B cell (primary cell): ENCODE data around the gene ENTREP3. TPM values are rescaled to one million over a fixed set of nuclear protein-coding genes. Genes with fewer than 3 reads are reported as not detected.

Experiments
- ATAC-seq: fragments of 200-7000 bp; cut with Tn5 transposase; one replicate; pipeline ENCODE4 v1.10.0; 2021; ENCODE audit warnings: low read depth, mild to moderate bottlenecking, moderate number of reproducible peaks, moderate library complexity
- CTCF ChIA-PET: fragments of 350-600 bp; sonication (Branson Sonifier 250); formaldehyde crosslinking; loops from one replicate; lab custom pipeline; 2021; ENCODE audit warnings: antibody characterized with exemption, inconsistent platforms; lab: Charles Lee
- POLR2A ChIA-PET: fragments of 350-600 bp; sonication (Branson Sonifier 250); formaldehyde crosslinking; loops from one replicate; lab custom pipeline; 2021; ENCODE audit warnings: antibody characterized with exemption; lab: Charles Lee
- DNase-seq: peaks from one replicate; pipeline ENCODE4 v3.0.0; 2013
- H2AFZ ChIP-seq: 2 replicates; pipeline ENCODE4 v1.6.1; 2012; ENCODE audit warnings: mild to moderate bottlenecking, low read depth, low read length; ENCODE audit not compliant: insufficient read depth, poor library complexity, severe bottlenecking
- H3K27ac ChIP-seq, 2 donors: 1 replicate in 1 of 2; 2 replicates in 1 of 2; pipeline ENCODE4 v1.5.1; 2012 to 2013; ENCODE audit warnings: low read length in 2 of 2, mild to moderate bottlenecking in 2 of 2, moderate library complexity in 1 of 2
- H3K27me3 ChIP-seq, 4 experiments: fragments of 200-600 bp in 1 of 4; sonication (generic) in 1 of 4; replicated peaks in 1 of 4; 1 replicate in 2 of 4; 2 replicates in 2 of 4; pipeline versions ENCODE4 v1.6.1 to v1.7.0; 2013 to 2016; ENCODE audit warnings: low read length in 3 of 4, mild to moderate bottlenecking in 2 of 4, mixed read lengths in 1 of 4, moderate library complexity in 1 of 4; ENCODE audit not compliant: insufficient read depth in 4 of 4, control insufficient read depth in 3 of 4; ENCODE audit errors: control extremely low read depth in 1 of 4
- H3K36me3 ChIP-seq, 2 experiments: replicated peaks in 1 of 2; 1 replicate in 1 of 2; 2 replicates in 1 of 2; pipeline versions ENCODE4 v1.6.1 to v1.7.1; 2013; ENCODE audit warnings: low read length in 1 of 2; ENCODE audit not compliant: insufficient read depth in 2 of 2, control insufficient read depth in 1 of 2; ENCODE audit errors: control extremely low read depth in 1 of 2, extremely low read depth in 1 of 2
- H3K4me1 ChIP-seq, 2 donors: fragments of 200-600 bp in 1 of 2; sonication (generic) in 1 of 2; 1 replicate in 1 of 2; 2 replicates in 1 of 2; pipeline versions ENCODE4 v1.5.1 to v1.6.1; 2013 to 2017; ENCODE audit warnings: low read length in 2 of 2; ENCODE audit not compliant: control insufficient read depth in 2 of 2, insufficient read depth in 2 of 2
- H3K4me2 ChIP-seq: replicated peaks from 2 replicates; pipeline ENCODE3; 2012; ENCODE audit warnings: mild to moderate bottlenecking, low read depth, low read length; ENCODE audit not compliant: poor library complexity, severe bottlenecking
- H3K4me3 ChIP-seq, 5 experiments: fragments of 200-600 bp in 1 of 5; sonication (generic) in 1 of 5; 1 replicate in 3 of 5; 2 replicates in 2 of 5; pipeline versions ENCODE4 v1.5.1 to v1.7.0; 2011 to 2016; ENCODE audit warnings: low read length in 4 of 5, mild to moderate bottlenecking in 4 of 5, low read depth in 2 of 5, control low read depth in 1 of 5, moderate library complexity in 1 of 5; ENCODE audit not compliant: insufficient read depth in 1 of 5; ENCODE audit errors: control extremely low read depth in 1 of 5, extremely low read depth in 1 of 5
- H3K79me2 ChIP-seq: fragments of 200-600 bp; sonication (generic); one replicate; pipeline ENCODE4 v1.6.0; 2016; ENCODE audit warnings: low read length; ENCODE audit not compliant: control insufficient read depth, insufficient read depth
- H3K9ac ChIP-seq: fragments of 200-600 bp; sonication (generic); 2 replicates; pipeline ENCODE4 v1.6.1; 2017; ENCODE audit warnings: mild to moderate bottlenecking, low read length, moderate library complexity
- H3K9me3 ChIP-seq, 3 donors: one replicate each; pipeline versions ENCODE4 v1.6.1 to v1.7.1; 2013; ENCODE audit warnings: low read length in 2 of 3; ENCODE audit not compliant: control insufficient read depth in 2 of 3, insufficient read depth in 1 of 3; ENCODE audit errors: control extremely low read depth in 1 of 3
- H4K20me1 ChIP-seq: 2 replicates; pipeline ENCODE4 v1.6.0; 2012; ENCODE audit warnings: mild to moderate bottlenecking, low read length; ENCODE audit not compliant: insufficient read depth, control insufficient read depth, poor library complexity, severe bottlenecking
- H3K27ac Mint-ChIP-seq: one replicate; pipeline ENCODE4 v1.8.0; 2021; ENCODE audit warnings: mixed read lengths
- H3K27me3 Mint-ChIP-seq: one replicate; pipeline ENCODE4 v1.8.0; 2021; ENCODE audit warnings: mixed read lengths
- H3K4me1 Mint-ChIP-seq: one replicate; pipeline ENCODE4 v1.8.0; 2021; ENCODE audit warnings: mixed read lengths
- H3K4me3 Mint-ChIP-seq: one replicate; pipeline ENCODE4 v1.8.0; 2021; ENCODE audit warnings: mixed read lengths
- H3K9me3 Mint-ChIP-seq: one replicate; pipeline ENCODE4 v1.8.0; 2022; ENCODE audit warnings: mixed read lengths; ENCODE audit not compliant: insufficient read depth
- EZH2 ChIP-seq: IDR thresholded peaks from 2 replicates; pipeline ENCODE4 v1.6.1; 2012; ENCODE audit warnings: borderline replicate concordance, low read depth, mild to moderate bottlenecking, moderate library complexity, low read length; ENCODE audit not compliant: insufficient read depth, poor library complexity, severe bottlenecking
- WGBS: methylation state at CpG from one replicate; pipeline ENCODE4 v1.1.5; 2013; ENCODE audit warnings: missing lambda C conversion rate; ENCODE audit not compliant: insufficient coverage; 5-methylcytosine and 5-hydroxymethylcytosine counted together
- intact Hi-C: fragments of 100-400 bp; cut with micrococcal nuclease; formaldehyde crosslinking; loops from one replicate; pipeline ENCODE4 v1.10.0; 2022
- polyA plus RNA-seq: library from polyadenylated mRNA; depleted of rRNA; stranded (reverse); fragments of >200 nt; gene quantifications from 2 replicates; pipeline ENCODE4 v1.2.3, GENCODE V29; 2012
- total RNA-seq, 2 donors: library from RNA; stranded (reverse); fragments of 120-200 nt in 1 of 2; gene quantifications; 1 replicate in 1 of 2; 2 replicates in 1 of 2; pipeline versions ENCODE4 v1.2.3 to v1.2.4, GENCODE V29; 2013 to 2022
- TF ChIP-seq, protein P1 (sequence below): fragments of 200-600 bp; IDR thresholded peaks from one replicate; pipeline ENCODE4 v1.8.0; 2022; ENCODE audit warnings: antibody characterized with exemption, mild to moderate bottlenecking

Gene ENTREP3
- total and polyA plus RNA-seq, 2 donors (not counting 1 experiment from before 2014, with no cell fraction given), result 7.6 to 15.2 TPM

DNA sequence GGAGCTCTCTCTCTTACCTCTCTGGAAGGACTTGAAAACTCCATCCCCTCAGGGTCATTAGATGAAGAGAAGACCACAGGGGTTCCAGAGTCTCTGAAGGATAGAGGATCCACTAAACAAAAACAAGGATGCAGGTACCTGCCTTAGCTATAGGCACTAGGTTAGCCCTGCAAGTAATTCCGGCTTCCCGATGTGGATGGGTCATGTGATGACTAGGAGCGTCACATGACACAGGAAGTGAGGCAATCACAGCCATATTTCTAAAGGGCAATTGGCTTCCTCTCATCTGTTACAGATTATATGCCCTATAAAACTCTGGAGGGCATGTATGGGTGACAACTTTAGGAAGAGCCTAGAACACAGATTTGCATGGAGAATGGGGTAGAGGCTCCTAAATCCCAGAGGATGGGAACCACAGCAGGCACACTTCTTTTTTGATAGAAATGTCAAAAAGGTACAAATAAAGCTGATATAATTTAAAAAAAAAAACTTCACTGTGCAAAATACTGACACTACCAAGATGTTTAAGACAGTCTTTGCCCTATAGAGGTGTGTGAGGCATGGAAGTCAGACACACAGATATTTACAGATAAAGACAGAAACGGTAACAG lies 14.1 kb downstream of the ENTREP3 start:
- Histone ChIP-seq H3K79me2 (peaks cover 9% of the 10 kb centered on the region), H3K4me3 (peak overlapping the region; percentile 36 to 65 (median 51)), H4K20me1 (no peaks in the 10 kb centered on the region), H3K4me1 (peaks cover 27 to 36% of the 10 kb centered on the region in 2 donors), H3K36me3 (peaks cover 0 to 17% of the 10 kb centered on the region in 2 experiments), H3K9ac (peak overlapping the region; percentile 58), H3K27me3 (no peaks in the 10 kb centered on the region), H2AFZ (peak overlapping the region; percentile 66), H3K4me2 (peak overlapping the region; percentile 78), H3K27ac (peak overlapping the region in 1 of 2 donors; percentile 28), H3K9me3 (peaks cover 0 to 4% (median 2%) of the 10 kb centered on the region in 3 donors)
- POLR2A ChIA-PET, result interaction anchor here (0.6 to 0.7 kb wide), 3 partner anchors 9 to 17 kb away, joined by 3 to 7 read pairs (median 4); no protein-coding TSS in a partner anchor
- H3K4me1 Mint-ChIP-seq, result peaks cover 33% of the 10 kb centered on the region
- no peak for ATAC-seq
- 28% methylated on average over 3 of the region's 4 CpGs for WGBS
- peak overlapping the region; percentile 61 for H3K27ac Mint-ChIP-seq
- DNase-seq, result peak; percentile 82
- peak overlapping the region; percentile 88 for H3K4me3 Mint-ChIP-seq
- intact Hi-C loops, result loop anchor here (1.0 to 5.0 kb wide), 3 partner anchors 14 to 69 kb away; partner anchors contain the start of genes HCN3, KRTCAP2 and TRIM46
- no peak for TF ChIP-seq EZH2
- TF ChIP-seq, protein P1, sequence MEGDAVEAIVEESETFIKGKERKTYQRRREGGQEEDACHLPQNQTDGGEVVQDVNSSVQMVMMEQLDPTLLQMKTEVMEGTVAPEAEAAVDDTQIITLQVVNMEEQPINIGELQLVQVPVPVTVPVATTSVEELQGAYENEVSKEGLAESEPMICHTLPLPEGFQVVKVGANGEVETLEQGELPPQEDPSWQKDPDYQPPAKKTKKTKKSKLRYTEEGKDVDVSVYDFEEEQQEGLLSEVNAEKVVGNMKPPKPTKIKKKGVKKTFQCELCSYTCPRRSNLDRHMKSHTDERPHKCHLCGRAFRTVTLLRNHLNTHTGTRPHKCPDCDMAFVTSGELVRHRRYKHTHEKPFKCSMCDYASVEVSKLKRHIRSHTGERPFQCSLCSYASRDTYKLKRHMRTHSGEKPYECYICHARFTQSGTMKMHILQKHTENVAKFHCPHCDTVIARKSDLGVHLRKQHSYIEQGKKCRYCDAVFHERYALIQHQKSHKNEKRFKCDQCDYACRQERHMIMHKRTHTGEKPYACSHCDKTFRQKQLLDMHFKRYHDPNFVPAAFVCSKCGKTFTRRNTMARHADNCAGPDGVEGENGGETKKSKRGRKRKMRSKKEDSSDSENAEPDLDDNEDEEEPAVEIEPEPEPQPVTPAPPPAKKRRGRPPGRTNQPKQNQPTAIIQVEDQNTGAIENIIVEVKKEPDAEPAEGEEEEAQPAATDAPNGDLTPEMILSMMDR, result no peak
- CTCF ChIA-PET, result interaction anchor here (1.0 to 2.1 kb wide), 6 partner anchors 10 to 150 kb away, joined by 3 to 18 read pairs (median 4); partner anchors contain the start of gene SCAMP3
- peaks cover 4% of the 10 kb centered on the region for H3K27me3 Mint-ChIP-seq
- no peaks in the 10 kb centered on the region for H3K9me3 Mint-ChIP-seq

DNA sequence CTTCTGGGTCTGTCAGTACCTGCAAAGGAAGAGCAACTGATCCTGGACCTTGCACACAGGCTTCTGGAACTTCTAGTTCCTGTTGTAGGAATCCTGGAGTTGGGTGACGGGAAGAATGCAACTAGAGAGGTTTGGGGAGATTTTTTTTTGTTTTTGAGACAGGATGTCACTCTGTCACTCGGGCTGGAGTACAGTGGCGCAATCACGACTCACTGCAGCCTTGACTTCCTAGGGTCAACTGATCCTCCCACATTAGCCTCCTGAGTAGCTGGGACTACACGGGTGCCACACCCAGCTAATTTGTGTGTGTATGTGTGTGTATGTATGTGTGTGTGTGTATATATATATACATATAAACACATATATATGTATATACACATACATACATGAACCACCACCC lies 18.8 kb downstream of the ENTREP3 start:
- no peak for ATAC-seq
- CTCF ChIA-PET, result interaction anchor here (1.0 to 1.8 kb wide), 2 partner anchors 15 to 58 kb away, joined by 3 to 5 read pairs; no protein-coding TSS in a partner anchor
- no peaks in the 10 kb centered on the region for H3K27me3 Mint-ChIP-seq

More for the DNA sequence above, 18.8 kb downstream of the ENTREP3 start:
- POLR2A ChIA-PET, result no interaction called here
- H3K27me3 ChIP-seq, result no peaks in the 10 kb centered on the region
- no peak overlapping the region for H3K4me3 Mint-ChIP-seq
- peaks cover 10 to 15% of the 10 kb centered on the region in 2 donors for H3K4me1 ChIP-seq
- peaks cover 0 to 20% of the 10 kb centered on the region in 2 experiments for H3K36me3 ChIP-seq
- no peaks in the 10 kb centered on the region for H3K9me3 Mint-ChIP-seq
- TF ChIP-seq EZH2, result no peak
- TF ChIP-seq, protein P1, result no peak
- 100% methylated on average over 4 of the region's 5 CpGs for WGBS
- H3K27ac Mint-ChIP-seq, result no peak overlapping the region
- H3K9me3 ChIP-seq, result no peaks in the 10 kb centered on the region
- no peak overlapping the region for H3K27ac ChIP-seq
- peaks cover 14% of the 10 kb centered on the region for H3K4me1 Mint-ChIP-seq
- intact Hi-C loops, result no loop called here
- DNase-seq, result no peak
- no peak overlapping the region for H3K4me2 ChIP-seq
- no peak overlapping the region for H3K4me3 ChIP-seq
- H4K20me1 ChIP-seq, result no peaks in the 10 kb centered on the region
- H3K79me2 ChIP-seq, result peaks cover 3% of the 10 kb centered on the region
- H2AFZ ChIP-seq, result no peak overlapping the region
- H3K9ac ChIP-seq, result no peak overlapping the region
